Activated T-cell treated with anti-CD3 and anti-CD28 coated beads, Interleukin-2, amount 50 U/mL, for 1 hour (primary cell): Measurements from ENCODE around the gene BBS4.
"Not testable (repeated sequence)": the region's sequence is repeated elsewhere in the genome, so short reads cannot be mapped to it uniquely, and the experiment has no call there.

Source experiments
- DNase-seq: peaks from one replicate; pipeline ENCODE4 v3.0.0-alpha.2; 2020

Gene BBS4

GRCh38 chr15:72706266-72706665 lies 20.3 kb downstream of the BBS4 start:
- no peak for DNase-seq

DNA sequence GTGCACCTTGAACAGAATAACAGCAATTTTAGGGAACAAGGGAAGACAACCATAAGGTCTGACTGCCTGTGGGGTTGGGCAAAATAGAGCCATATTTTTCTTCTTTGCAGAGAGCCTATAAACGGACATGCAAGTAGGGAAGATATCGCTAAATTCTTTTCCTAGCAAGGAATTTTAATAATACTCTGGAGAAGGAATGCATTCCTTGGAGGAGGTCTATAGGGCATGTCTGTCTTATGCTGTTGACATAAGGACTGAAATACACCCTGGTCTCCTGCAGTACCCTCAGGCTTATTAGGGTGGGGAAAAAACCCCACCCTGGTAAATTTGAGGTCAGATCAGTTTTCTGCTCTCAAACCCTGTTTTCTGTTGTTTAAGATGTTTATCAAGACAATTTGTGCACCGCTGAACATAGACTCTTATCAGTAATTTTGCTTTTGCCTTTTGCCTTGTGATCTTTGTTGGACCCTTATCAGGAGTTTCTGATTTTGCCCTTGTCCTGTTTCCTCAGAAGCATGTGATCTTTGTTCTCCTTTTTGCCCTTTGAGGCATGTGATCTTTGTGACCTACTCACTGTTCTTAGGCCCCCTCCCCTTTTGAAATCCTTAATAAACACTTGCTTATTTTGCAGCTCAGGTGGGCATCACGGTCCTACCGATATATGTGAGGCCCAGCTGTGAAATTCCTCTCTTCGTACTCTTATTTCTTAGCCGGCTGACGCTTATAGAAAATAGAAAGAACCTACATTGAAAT lies 22.7 kb downstream of the BBS4 start:
- DNase-seq, result not testable (repeated sequence)

- DNase-seq, result peak; percentile 67
Measured at GRCh38 chr15:72722071-72722696, 36.2 kb downstream of the BBS4 start.

GRCh38 chr15:72724028-72724427 lies 38.0 kb downstream of the BBS4 start:
- DNase-seq, result no peak

- DNase-seq, result no peak
Measured at GRCh38 chr15:72725446-72725845, 39.4 kb downstream of the BBS4 start.

DNA sequence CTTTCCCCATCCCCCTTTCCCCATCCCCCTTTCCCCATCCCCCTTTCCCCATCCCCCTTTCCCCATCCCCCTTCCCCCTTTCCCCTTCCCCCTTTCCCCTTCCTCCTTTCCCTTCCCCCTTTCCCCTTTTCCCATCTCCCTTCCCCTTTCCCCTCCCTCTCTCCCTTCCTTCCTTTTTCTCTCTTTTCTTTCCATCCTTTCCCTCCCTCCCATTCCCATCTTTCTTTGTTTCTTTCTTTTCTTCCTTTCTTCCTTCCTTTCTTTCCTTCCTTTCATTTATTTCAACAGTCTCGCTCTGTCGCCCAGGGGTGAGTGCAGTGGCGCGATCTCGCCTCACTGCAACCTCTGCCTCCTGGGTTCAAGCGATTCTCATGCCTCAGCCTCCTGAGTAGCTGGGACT lies 39.8 kb downstream of the BBS4 start:
- DNase-seq, result not testable (repeated sequence)

DNA sequence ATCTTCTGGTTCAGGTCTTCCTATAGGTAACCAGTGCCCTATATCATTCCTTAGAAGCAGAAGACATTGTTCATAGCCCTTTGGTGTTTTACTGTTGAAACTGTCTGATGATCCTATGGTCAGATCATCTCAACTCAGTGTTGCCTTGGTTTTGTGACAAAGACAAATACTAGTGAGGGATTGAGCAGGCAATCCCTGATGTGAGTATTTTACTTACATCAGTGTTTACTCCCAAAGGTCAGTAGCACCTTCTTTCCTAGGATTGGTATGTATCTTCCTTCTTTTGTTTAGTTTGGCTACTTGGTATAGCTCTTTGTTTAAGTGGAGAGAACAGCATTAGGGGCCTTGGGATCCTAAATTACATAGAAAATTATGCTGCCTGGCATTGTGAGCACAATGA lies 41.1 kb downstream of the BBS4 start:
- DNase-seq, result no peak

DNA sequence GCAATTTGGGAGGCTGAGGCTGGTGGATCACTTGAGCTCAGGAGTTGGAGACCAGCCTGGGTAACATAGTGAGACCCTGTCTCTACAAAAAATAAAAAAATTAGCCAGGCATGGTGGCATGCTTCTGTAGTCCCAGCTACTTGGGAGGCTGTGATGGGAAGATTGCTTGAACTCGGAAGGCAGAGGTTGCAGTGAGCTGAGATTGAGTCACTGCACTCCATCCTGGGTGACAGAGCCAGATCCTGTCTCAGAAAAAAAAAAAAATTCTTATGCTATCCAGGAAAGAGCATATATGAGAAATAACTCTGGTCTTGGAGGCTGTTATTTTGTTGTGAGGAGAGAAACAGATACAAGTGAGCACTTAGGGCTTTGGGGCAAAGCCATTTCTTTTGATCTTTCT lies 42.2 kb downstream of the BBS4 start:
- not testable (repeated sequence) for DNase-seq

DNA sequence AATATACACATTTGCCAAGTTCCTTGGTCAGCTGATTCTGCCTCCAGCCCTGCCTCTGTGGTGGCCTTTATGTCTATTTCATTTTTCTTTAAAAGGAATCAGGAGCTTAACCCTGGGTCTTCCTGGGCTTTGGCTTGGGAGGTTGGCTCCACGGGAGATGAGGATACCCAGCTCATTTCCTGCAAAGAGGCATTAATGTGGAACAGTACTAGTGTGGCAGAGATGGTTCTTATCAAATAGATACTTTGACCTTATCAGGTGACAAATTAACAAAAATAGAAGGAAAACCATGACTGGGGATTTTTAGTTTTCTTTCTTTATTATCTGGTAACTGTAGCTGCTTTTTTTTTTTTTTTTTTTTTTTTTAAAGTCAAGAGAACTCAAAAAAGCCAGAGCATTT lies 42.8 kb downstream of the BBS4 start:
- no peak for DNase-seq

GRCh38 chr15:72732086-72732485 lies 46.1 kb downstream of the BBS4 start:
- no peak for DNase-seq

GRCh38 chr15:72732516-72732915 lies 46.5 kb downstream of the BBS4 start:
- no peak for DNase-seq

DNA sequence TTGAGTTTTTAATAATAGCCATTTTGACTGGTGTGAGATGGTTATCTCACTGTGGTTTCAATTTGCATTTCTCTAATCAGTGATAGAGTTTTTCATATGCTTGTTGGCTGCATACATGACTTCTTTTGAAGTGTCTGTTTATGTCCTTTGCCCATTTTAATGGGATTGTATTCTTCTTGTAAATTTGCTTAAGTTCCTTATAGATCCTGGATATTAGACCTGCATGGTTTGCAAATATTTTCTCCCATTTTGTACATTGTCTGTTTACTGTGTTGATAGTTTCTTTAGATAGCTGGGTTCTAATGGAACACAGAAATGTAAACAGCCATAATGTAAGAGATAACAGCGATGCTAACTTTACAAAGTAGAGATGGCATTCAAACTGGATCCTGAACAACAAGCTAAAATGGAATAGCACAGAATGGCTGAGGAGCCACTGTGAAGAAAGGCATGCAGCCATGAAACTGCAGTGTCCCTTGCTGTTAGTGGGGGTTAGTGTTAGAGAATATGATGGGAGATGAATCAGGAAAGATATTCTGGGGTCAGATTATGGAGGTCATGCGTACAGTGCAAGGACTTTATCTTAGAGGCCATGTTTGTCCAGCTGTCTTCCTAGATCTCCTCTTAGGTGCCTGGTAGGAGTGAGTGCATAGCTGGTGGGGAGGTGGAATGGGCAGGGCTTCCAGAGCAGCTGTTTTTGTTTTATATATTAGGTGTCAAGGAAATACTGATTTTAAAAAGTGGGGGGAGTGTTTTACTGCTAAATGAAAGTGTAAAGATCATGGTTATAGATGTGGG lies 48.1 kb downstream of the BBS4 start:
- DNase-seq, result no peak

GRCh38 chr15:72735111-72735510 lies 49.1 kb downstream of the BBS4 start:
- no peak for DNase-seq

DNA sequence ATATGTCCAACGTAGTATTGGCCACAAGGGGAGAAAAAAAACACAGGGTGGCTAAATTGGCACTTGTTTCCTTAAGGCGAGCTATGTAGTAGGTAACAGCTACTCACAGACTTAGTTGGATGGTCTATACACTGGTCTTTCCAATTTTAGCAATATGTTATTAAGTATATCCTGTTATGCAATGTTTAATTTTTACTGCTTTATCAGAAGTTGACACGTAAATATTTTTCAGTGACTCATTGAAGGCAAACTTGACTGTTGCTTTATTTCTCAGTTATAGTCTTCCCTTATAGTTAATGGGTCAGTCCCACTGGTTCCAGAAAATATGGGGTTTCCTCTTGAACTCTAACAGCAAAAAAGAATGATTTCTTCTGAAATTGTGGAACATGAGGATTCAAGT lies 51.1 kb downstream of the BBS4 start:
- DNase-seq, result no peak

GRCh38 chr15:72737723-72738122 lies 51.7 kb downstream of the BBS4 start:
- no peak for DNase-seq

DNA sequence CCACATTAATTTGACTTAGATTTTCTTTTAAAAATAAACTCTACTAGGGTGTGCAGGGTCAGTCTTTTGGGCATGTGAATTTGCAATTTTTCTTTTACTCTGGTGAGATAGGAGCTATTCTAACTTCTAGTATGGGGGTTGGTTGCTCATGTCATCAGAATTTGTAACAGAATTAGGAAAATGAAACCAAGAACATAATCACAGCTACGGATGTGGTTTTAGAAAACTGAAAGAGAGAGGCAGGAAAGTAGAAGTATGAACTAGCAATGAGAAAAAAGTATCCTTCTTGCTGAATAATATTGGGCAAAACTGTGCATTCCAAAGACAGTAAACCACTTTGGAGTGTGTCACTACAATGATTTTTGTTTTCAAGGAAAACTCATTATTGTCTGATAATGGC lies 54.2 kb downstream of the BBS4 start:
- no peak for DNase-seq

DNA sequence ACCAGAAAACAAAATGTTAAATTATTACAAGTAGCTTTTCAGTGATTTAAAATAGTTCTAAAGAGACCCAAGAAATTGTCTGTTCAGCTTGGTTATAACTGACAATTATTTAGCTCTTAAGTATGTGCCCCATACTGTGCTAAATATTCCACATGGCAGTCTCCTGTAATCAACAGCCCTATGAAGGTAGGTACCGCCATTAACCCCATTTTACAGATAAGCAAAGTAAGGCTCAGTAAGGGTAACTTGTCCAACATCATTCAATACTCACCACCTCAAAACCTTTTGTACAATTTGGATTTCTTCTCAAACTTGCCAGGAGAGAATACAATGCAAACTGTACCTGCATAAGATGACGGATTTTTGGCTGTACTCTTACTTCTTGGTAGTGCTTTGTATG lies 63.7 kb downstream of the BBS4 start:
- DNase-seq, result no peak

GRCh38 chr15:72751751-72752455 lies 65.9 kb downstream of the BBS4 start:
- DNase-seq, result no peak

GRCh38 chr15:72754096-72754495 lies 68.1 kb downstream of the BBS4 start:
- DNase-seq, result no peak

- no peak for DNase-seq
Measured at GRCh38 chr15:72758182-72758581, 72.2 kb downstream of the BBS4 start.

DNA sequence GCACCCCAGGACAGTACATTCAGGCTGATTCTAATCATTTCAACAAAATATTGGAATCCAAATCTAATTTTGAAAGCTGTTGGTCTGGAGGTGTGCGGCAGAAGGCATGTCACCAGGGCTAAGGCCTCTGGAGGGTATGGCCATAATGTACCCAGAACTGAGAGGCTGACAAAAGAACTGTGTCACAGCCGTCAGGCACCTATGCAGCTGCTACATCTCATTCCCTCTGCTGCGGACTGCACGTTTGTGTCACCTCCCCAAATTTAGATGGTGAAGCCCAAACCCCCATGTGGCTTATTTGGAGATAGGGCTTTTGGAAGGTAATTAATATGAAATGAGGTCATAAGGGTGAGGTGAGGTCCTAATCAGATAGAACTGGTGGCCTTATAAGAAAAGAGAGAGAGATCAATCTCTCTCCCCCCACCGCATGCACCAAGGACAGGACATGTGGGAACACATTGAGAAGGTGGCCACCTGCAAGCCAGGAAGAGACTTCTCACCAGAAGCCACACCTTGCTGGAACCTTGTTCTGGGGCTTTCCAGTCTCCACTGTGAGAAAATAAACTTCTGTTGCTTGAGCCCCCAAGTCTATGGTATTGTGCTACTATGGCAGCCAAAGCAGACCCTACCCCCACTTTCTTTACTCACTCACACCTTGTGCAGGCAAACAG lies 74.7 kb downstream of the BBS4 start:
- DNase-seq, result no peak

GRCh38 chr15:72764656-72765055 lies 78.6 kb downstream of the BBS4 start:
- DNase-seq, result no peak

DNA sequence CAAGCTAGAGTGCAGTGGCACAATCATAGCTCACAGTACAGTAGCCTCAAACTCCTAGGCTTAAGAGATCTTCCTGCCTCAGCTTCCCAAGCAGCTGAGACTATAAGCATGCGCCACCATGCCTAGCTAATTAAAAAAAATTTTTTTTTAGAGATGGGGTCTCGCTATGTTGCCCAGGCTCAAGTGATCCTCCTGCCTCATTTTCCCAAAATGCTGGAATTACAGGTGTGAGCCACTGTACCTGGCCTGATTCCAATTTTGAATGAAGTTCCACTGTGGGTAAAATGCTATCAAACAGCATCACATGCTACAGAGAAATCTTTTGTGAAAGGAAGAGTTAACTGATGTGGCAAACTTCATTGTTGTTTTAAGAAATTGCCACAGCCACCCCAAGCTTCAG lies 80.0 kb downstream of the BBS4 start:
- DNase-seq, result no peak
